ENCODE measurements around the gene DNAL1. TPM values are rescaled to one million over a fixed set of nuclear protein-coding genes. Genes with fewer than 3 reads are reported as not detected.
"Not testable (repeated sequence)": the region's sequence is repeated elsewhere in the genome, so short reads cannot be mapped to it uniquely, and the experiment has no call there.

DNAL1 gene
- total and polyA plus RNA-seq, 9 donors: 4.1 to 19.9 (median 15.8) TPM

DNA sequence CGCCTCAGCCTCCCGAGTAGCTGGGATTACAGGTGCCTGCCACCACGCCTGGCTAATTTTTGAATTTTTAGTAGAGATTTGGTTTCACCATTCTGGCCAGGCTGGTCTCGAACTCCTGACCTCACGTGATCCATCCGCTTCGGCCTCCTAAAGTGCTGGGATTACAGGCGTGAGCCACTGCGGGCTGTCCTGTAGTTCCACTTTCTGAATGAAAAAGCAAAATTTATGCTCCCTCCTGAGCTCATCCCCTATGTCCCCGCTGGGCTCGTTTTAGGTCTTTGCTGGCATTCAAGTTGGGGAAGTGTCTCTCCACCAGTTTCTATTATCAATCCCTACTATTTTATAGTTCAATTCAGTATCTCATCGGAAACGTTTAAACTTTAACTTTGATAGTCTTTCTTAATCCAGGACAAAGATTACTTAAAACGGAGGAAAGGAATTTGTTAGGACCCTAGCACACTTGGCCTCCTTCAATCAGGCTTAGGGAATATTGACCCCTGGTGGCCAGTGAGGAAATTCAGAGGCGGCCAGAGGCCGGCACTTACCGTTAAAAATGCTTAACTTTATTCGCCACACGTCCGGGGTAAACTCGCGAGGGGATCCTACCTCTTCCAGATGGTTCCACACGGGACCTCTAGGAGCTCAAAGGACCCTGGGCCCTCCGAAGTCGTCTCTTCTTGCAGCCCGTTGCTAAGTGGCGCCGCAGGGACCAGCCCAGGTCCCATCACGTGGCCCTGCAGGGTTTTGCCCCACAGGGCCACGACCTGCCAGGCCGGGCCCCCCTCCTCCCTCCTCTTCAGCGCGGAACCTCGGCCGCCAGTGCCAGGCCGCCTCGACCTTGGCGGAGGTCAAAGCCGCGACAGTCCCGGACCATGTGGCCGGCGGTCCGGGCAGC lies 11.4 kb upstream of the DNAL1 start:
- WGBS, 3 donors: 11 to 15% (median 13%) methylated on average over 43 to 44 of the region's 44 CpGs
- Histone ChIP-seq H3K9me3 (no peaks in the 10 kb centered on the region), H3K36me3 (no peaks in the 10 kb centered on the region), H3K27ac (peak overlapping the region; percentile 50 to 53), H3K4me3 (peak overlapping the region; percentile 48), H3K4me1 (ENCODE audit: insufficient read depth) (peaks cover 4% of the 10 kb centered on the region), H3K27me3 (no peaks in the 10 kb centered on the region)
- peak; percentile 45 to 77 (median 70) for DNase-seq
- TF ChIP-seq EP300 (IDR thresholded peaks at IDR 0.05) (no peak), CTCF (IDR thresholded peaks at IDR 0.05) (peak in 2 of 3 donors; percentile 85 to 86)
- intact Hi-C loops (cut with DNase I): loop anchor here in 2 of 4 donors (5.0 kb wide), 1 partner anchor 126 kb away; no protein-coding TSS in a partner anchor

DNA sequence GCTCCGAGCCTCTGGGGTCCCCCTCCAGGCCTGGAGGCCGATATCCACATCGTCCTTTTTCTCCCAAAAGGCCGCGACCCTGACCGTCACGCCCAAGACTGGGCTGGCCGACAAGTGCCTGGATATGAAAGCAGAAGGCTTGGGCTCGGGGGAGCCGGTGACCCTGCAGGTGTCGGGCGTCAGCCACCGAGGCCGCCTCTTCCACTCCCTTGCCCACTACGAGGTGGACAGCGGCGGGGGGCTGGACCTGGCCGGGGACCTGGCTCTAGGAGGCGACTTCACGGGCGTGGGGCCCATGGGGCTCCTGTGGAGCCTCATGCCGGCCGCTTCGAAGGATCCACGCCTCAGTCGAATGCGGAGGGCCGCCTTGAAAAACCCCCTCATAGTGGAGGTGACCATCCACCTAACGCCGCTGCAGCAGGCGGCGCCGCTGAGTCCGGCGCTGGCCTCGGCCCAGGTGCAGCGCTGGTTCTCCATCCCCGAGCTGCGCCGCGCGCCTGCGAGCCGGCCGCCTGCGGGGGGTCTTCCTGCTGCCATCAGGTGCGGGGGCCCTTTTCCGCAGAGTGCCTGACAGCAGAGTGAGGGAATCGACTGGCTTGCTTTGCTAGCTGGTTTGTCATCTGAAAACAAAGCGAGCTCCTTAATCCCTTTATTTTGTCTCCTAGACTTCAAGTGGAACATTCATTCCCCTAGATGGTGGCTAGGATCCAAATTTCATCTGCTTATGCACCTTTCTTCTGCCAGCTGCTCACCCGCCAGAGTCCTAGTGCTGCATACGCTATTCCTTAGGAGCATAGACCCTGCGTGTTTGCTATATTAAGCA lies 10.6 kb upstream of the DNAL1 start:
- no peaks in the 10 kb centered on the region for H3K36me3 ChIP-seq
- peak overlapping the region; percentile 50 to 53 for H3K27ac ChIP-seq
- no peaks in the 10 kb centered on the region for H3K27me3 ChIP-seq
- H3K4me1 ChIP-seq (ENCODE audit: insufficient read depth): peaks cover 4% of the 10 kb centered on the region
- DNase-seq: peak; percentile 47 to 76 (median 65)
- 5 to 7% (median 6%) methylated on average over 39 to 53 of the region's 53 CpGs for WGBS, 3 donors
- no peaks in the 10 kb centered on the region for H3K9me3 ChIP-seq
- peak in 1 of 3 donors; percentile 33 for TF ChIP-seq CTCF (IDR thresholded peaks at IDR 0.05)
- no peak for TF ChIP-seq EP300 (IDR thresholded peaks at IDR 0.05)
- intact Hi-C loops (cut with DNase I): loop anchor here in 2 of 4 donors (5.0 kb wide), 1 partner anchor 127 kb away; no protein-coding TSS in a partner anchor
- peak overlapping the region; percentile 48 for H3K4me3 ChIP-seq

GRCh38 chr14:73636355-73636754 lies 8.4 kb upstream of the DNAL1 start:
- DNase-seq; H3K4me3 ChIP-seq; intact Hi-C loops (cut with DNase I); H3K27me3 ChIP-seq; H3K36me3 ChIP-seq; H3K27ac ChIP-seq; H3K4me1 ChIP-seq (ENCODE audit: insufficient read depth); H3K9me3 ChIP-seq: not testable (repeated sequence)
- WGBS, 3 donors: 58 to 73% (median 62%) methylated on average over 10 of the region's 10 CpGs

- Histone ChIP-seq H3K27ac (no peak overlapping the region), H3K27me3 (no peaks in the 10 kb centered on the region), H3K36me3 (no peaks in the 10 kb centered on the region), H3K9me3 (no peaks in the 10 kb centered on the region), H3K4me1 (ENCODE audit: insufficient read depth) (peaks cover 4% of the 10 kb centered on the region), H3K4me3 (no peak overlapping the region)
- DNase-seq: no peak
- intact Hi-C loops (cut with DNase I): no loop called here
- TF ChIP-seq CTCF (IDR thresholded peaks at IDR 0.05) (no peak), POLR2A (IDR thresholded peaks at IDR 0.05) (no peak), EP300 (IDR thresholded peaks at IDR 0.05) (no peak)
- 86 to 88% (median 87%) methylated on average over 5 of the region's 5 CpGs for WGBS, 3 donors
Observed at GRCh38 chr14:73637830-73638229, 7.0 kb upstream of the DNAL1 start.
